GM10266 (cell line): ENCODE data around the gene ATP6V0B.
A peak's percentile ranks its signal among the peaks of the same experiment; 100 is the strongest.

Source experiments
- DNase-seq: peaks from one replicate; pipeline ENCODE4 v3.0.0; 2012; ENCODE audit errors: extremely low spot score
- TF ChIP-seq, protein P1 (sequence below): IDR thresholded peaks from 2 replicates; pipeline ENCODE4 v1.5.1; 2012; ENCODE audit warnings: mild to moderate bottlenecking, low read depth; ENCODE audit not compliant: control insufficient read depth, insufficient read depth; ENCODE audit errors: missing control alignments

The ATP6V0B gene

DNA sequence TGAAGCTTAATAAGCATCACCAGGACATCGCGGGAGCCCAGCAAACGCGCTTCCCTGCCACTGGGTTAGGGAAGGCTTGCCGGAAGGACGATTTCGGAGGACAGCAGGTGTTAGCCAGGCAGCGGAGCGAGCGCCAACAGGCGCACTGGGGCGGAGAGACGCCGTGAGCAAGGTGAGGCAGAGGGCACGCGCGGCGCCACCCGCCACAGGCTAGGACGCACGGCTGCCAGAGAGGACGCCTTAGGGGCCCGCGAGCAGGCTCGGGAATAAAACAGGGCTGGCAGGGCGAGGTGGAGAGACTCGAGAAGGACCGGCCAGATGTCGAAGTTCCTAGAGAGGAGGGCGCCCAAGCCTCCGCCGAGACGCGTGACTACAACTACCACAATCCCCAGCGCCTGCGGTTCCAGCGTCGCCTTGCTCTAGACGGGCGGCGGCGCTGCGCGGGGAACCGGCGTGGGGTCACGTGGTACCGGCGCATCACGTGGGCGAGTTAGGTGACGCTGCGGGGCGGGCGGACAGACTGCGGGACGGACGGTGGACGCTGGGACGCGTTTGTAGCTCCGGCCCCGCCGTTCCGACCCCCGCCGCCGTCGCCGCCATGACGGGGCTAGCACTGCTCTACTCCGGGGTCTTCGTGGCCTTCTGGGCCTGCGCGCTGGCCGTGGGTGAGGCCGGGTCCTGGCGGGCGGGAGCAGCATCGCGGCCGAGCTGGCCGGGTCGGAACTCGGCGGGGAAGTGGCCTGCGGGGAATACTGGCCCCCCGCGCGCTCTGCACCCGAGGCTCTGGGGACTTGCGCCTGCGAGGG, at the start of gene ATP6V0B:
Gene ATP6V0B, plus strand, starts transcription at position 518 of the 806 bp plus-strand sequence. Its CDS starts 81 bp downstream, at position 599.
- peak; percentile 96 for DNase-seq

DNA sequence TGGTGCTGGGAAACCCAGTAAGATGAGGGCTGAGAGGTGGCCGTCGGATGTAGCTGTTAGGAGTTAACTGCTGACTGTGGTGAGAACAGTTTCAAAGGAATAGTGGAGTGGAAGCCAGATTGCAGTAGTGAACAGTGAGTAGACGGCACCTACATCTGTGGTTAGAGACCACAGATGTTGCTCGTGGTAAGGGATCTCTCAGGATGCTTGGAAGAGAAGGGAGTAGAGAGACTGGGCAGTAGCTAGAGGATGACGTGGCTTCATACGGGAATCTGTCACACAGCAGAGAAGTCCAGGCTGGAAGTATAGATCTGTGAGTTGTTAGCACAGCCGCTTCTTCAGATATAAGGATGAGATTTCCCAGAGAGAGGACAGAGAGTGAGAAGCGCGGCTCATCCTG, 48.9 kb upstream of the ATP6V0B start:
- TF ChIP-seq, protein P1, sequence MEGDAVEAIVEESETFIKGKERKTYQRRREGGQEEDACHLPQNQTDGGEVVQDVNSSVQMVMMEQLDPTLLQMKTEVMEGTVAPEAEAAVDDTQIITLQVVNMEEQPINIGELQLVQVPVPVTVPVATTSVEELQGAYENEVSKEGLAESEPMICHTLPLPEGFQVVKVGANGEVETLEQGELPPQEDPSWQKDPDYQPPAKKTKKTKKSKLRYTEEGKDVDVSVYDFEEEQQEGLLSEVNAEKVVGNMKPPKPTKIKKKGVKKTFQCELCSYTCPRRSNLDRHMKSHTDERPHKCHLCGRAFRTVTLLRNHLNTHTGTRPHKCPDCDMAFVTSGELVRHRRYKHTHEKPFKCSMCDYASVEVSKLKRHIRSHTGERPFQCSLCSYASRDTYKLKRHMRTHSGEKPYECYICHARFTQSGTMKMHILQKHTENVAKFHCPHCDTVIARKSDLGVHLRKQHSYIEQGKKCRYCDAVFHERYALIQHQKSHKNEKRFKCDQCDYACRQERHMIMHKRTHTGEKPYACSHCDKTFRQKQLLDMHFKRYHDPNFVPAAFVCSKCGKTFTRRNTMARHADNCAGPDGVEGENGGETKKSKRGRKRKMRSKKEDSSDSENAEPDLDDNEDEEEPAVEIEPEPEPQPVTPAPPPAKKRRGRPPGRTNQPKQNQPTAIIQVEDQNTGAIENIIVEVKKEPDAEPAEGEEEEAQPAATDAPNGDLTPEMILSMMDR = no peak
- no peak for DNase-seq

More for the DNA sequence above, at the start of gene ATP6V0B:
- TF ChIP-seq, protein P1 = peak; percentile 0

DNA sequence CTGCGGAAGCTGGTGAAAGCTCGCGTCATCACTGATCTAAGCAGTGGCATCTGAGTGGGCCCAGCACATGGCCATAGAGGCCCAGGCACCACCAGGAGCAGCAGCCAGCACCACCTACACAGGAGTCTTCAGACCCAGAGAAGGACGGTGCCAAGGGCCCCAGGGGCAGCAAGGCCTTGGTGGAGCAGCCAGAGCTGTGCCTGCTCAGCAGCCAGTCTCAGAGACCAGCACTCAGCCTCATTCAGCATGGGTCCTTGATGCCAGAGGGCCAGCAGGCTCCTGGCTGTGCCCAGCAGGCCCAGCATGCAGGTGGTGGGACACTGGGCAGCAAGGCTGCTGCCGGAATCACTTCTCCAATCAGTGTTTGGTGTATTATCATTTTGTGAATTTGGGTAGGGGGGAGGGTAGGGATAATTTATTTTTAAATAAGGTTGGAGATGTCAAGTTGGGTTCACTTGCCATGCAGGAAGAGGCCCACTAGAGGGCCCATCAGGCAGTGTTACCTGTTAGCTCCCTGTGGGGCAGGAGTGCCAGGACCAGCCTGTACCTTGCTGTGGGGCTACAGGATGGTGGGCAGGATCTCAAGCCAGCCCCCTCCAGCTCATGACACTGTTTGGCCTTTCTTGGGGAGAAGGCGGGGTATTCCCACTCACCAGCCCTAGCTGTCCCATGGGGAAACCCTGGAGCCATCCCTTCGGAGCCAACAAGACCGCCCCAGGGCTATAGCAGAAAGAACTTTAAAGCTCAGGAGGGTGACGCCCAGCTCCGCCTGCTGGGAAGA, 44.4 kb upstream of the ATP6V0B start:
- TF ChIP-seq, protein P1 = peak; percentile 47
- DNase-seq = no peak

DNA sequence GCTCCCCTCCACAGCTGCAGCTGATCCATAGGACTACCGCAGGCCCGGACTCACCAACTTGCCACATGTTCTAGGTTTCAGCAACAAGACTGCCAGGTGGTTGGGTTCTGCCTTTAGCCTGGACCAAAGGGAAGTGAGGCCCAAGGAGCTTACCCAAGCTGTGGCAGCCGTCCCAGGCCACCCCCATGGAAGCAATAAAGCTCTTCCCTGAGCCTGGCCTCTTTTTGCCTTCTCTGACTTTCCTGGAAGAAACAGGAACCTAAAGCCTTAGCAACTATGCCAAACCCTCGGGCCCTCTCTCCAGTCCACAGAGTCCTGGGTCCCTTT, 43.8 kb upstream of the ATP6V0B start:
- DNase-seq = no peak
- TF ChIP-seq, protein P1 = no peak

DNA sequence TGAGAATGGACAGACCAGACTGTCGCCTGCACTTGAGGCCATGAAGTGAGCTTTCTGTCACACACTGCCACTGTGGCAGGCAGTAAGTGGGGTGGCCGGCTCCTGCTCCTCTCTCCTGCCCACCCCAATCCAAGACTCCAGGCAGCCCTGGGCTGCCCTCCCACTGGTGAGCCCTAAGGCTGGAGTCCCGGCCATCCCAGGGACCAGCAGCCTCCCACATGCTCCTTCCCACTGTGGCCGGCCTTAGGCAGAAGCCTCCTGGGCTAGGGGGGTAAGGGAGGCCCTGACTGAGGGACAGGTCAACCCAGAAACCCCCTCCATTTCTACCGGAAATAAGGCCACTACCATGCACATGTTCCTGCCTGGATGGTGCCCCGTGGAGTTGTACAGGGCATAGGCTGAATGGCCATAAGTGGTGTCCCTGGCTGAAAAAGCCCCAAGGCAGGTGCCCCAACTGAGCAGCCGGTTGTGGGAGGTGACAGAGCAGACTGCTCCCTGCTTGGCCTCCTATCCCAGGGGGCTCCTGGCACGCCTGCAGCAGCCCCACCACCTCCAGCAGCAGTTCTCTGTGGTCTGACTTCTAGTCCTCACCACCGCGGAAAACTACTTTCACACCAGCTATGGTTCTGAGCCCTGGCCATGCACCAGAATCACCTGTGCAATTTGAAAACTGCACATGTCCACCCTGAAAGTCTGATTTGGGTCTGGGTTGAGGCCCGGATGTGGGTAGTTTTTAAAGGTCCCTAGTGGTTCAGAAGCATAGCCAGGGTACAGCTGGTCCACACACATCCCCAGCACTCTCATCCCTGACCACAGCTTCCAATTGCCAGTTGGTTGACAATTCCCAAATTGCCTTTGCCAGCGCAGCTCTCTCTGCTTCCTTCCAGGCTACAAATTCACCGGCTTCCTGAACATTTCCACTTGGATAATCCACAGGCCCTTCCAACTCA, 42.8 kb upstream of the ATP6V0B start:
- TF ChIP-seq, protein P1 = no peak
- no peak for DNase-seq

DNA sequence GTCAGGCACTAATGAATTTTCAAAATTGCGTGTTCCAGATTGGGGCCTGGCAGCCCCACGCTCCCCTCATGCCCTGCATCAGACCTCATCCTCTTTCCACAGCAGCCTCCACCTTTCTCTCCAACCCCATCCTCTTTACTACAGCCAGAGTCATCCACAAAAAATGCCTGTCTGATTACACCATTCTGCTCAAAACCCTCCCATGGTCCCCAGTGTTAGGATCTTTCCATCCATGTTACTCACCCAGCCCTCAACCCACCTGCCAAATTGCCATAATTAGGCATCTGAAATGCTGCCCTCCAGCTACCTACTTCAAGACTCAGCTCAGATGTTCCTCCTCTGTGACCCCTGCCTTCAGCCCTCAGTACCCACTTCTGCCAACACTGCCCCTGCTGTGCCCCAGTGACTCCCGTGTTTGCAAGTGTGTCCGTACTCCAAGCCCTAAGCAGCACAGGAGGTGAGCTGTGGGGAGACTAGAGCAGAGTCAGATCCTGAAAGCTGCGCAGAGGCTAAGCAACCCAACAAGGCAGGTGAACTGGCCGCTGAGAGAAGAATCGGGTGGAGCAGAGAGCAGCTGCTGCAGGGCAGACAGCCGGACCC, 41.9 kb upstream of the ATP6V0B start:
- no peak for DNase-seq
- TF ChIP-seq, protein P1 = no peak
